Measurements from ENCODE around the gene KIAA1671. TPM values are rescaled to one million over a fixed set of nuclear protein-coding genes. Genes with fewer than 3 reads are reported as not detected.

The KIAA1671 gene
- total RNA-seq, 1 donor from 2014 or later = 40.7 TPM

DNA sequence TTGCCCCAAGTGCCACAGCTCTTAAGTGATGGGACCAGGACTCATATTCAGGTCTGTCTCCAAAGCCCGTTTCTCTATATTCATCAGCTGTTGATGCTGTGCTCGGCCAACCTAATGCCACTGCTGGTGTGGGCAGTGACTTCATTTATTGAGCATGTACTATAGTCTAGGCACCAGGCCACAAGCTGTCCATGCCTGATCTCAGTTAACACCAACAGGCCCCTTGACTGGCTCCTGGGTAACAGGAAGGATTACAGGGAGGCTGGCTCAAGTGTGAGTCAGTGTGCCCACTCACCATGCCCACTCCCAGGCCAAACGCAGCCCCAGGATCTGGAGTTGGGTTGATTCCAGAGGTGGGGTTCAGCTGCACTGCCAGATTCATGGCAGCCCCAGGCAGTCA, 258.3 kb downstream of the KIAA1671 start:
- H3K36me3 ChIP-seq = no peaks in the 10 kb centered on the region
- TF ChIP-seq, protein P1, sequence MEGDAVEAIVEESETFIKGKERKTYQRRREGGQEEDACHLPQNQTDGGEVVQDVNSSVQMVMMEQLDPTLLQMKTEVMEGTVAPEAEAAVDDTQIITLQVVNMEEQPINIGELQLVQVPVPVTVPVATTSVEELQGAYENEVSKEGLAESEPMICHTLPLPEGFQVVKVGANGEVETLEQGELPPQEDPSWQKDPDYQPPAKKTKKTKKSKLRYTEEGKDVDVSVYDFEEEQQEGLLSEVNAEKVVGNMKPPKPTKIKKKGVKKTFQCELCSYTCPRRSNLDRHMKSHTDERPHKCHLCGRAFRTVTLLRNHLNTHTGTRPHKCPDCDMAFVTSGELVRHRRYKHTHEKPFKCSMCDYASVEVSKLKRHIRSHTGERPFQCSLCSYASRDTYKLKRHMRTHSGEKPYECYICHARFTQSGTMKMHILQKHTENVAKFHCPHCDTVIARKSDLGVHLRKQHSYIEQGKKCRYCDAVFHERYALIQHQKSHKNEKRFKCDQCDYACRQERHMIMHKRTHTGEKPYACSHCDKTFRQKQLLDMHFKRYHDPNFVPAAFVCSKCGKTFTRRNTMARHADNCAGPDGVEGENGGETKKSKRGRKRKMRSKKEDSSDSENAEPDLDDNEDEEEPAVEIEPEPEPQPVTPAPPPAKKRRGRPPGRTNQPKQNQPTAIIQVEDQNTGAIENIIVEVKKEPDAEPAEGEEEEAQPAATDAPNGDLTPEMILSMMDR (IDR thresholded peaks at IDR 0.05) = no peak
- ATAC-seq = no peak
- intact Hi-C loops (cut with DNase I) = no loop called here
- H3K9me3 ChIP-seq = no peaks in the 10 kb centered on the region
- H3K4me1 ChIP-seq = no peaks in the 10 kb centered on the region
- DNase-seq = no peak
- H3K27ac ChIP-seq = no peak overlapping the region
- H3K4me3 ChIP-seq = no peak overlapping the region
- H3K27me3 ChIP-seq (ENCODE audit: low read depth) = no peaks in the 10 kb centered on the region

DNA sequence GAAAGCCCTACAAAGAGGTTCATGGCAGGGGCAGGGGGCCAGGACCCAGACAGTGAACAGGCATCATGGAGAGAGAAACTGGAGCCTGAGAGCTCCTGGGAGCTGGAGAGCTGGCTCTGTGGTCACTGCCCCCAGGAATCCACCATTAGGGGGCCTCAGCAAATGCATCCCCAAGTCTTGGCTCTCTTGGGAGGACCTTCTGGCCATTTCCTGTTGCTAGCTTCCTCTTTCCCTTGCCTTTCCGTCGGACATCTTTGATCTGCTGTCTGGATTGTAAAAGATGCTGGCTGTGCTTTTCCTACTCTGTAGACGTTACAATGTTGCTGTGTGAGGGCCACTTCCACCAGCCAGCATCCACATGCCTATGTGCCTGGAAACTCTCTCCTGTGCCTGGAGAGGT, 259.8 kb downstream of the KIAA1671 start:
- intact Hi-C loops (cut with DNase I) = no loop called here
- H3K27me3 ChIP-seq (ENCODE audit: low read depth) = no peaks in the 10 kb centered on the region
- H3K9me3 ChIP-seq = no peaks in the 10 kb centered on the region
- no peaks in the 10 kb centered on the region for H3K36me3 ChIP-seq
- H3K4me3 ChIP-seq = no peak overlapping the region
- H3K27ac ChIP-seq = no peak overlapping the region
- DNase-seq (no peak), ATAC-seq (no peak)
- no peaks in the 10 kb centered on the region for H3K4me1 ChIP-seq
- TF ChIP-seq, protein P1 (IDR thresholded peaks at IDR 0.05) = no peak

DNA sequence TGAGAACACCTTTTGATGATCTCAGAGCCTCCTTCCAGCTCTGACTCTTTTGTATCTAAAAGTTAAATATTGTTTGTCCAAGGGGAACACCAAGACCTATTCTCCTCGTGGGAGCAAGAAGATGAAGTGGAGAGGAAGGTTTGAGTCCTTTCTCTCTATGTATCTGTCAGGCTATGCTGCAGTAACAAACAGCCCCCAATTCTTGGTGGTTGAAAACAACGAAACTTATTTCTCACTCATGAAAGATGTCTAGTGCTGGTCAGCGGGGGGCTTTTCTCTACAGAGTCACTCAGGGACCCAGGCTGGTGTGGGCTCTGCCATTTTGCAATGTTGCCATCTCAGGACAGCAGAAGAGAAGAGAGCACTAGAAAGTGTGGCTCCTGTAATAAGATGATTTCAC, 260.7 kb downstream of the KIAA1671 start:
- Histone ChIP-seq H3K36me3 (no peaks in the 10 kb centered on the region), H3K27me3 (ENCODE audit: low read depth) (no peaks in the 10 kb centered on the region), H3K27ac (no peak overlapping the region), H3K4me1 (no peaks in the 10 kb centered on the region), H3K9me3 (no peaks in the 10 kb centered on the region), H3K4me3 (no peak overlapping the region)
- TF ChIP-seq, protein P1 (IDR thresholded peaks at IDR 0.05) = no peak
- DNase-seq = no peak
- ATAC-seq = no peak
- intact Hi-C loops (cut with DNase I) = no loop called here

DNA sequence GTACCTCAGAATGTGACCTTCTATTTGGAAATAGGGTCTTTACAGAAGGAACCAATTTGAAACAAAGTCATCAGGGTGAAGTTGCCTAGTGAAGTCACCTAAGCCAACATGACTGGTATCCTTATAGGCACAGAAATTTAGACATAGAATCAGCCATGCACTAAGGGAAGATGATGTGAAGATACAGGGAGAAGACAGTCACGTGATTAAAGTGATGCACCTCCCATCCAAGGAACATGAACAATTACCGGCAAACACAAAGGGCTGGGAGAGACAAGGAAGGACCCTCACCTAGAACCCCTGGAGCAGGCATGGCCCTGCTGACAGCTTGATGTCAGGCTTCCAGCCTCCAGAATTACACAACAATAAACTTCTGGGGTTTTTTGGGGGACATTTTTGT, 263.7 kb downstream of the KIAA1671 start:
- H3K36me3 ChIP-seq = no peaks in the 10 kb centered on the region
- H3K4me3 ChIP-seq = no peak overlapping the region
- ATAC-seq = no peak
- DNase-seq = no peak
- TF ChIP-seq, protein P1 (IDR thresholded peaks at IDR 0.05) = no peak
- H3K4me1 ChIP-seq = no peaks in the 10 kb centered on the region
- H3K27ac ChIP-seq = no peak overlapping the region
- no peaks in the 10 kb centered on the region for H3K9me3 ChIP-seq
- intact Hi-C loops (cut with DNase I) = no loop called here
- no peaks in the 10 kb centered on the region for H3K27me3 ChIP-seq (ENCODE audit: low read depth)

DNA sequence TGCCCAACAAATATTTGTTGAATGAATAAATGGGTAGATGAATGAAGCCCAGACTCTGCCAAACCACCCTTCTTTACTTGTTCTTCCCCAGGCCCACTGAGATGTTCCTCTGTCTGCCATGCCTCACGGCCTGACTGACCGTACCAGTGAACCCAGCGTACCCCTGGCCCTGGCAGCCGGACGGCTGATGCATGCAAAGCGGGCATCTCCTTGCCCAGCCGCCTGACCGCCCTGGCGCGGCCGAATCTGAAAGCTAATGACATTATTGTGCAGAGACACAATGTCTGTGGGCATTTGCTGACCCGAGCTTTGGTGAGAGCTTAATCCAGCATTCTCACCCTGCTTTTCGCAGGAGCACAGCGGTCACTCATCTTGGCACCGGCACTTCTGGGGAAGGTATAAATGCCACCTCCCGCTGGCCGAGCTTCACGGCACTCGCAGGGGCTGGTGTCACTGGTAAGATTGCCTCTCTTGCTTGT, 266.7 kb downstream of the KIAA1671 start, which contains the start of gene CRYBB2:
Gene CRYBB2, plus strand, starts transcription at position 429 of the 479 bp plus-strand sequence. CDS start 1,791 bp downstream, outside the sequence.
- intact Hi-C loops (cut with DNase I) = no loop called here
- TF ChIP-seq, protein P1 (IDR thresholded peaks at IDR 0.05) = no peak
- no peak within 1 kb of the TSS for H3K27ac ChIP-seq

More for the DNA sequence above, 266.7 kb downstream of the KIAA1671 start, which contains the start of gene CRYBB2:
- no peak for DNase-seq
- Histone ChIP-seq H3K9me3 (no peaks in the 10 kb centered on the region), H3K4me1 (no peaks in the 10 kb centered on the region), H3K27me3 (ENCODE audit: low read depth) (peaks cover 11% of the 10 kb centered on the region), H3K36me3 (no peaks in the 10 kb centered on the region), H3K4me3 (no peak within 1 kb of the TSS)
- ATAC-seq = no peak

Measured in lower lobe of right lung (tissue), 2 donors.